PC-3 (cell line): ENCODE data around the gene PLXNA4. TPM values are rescaled to one million over a fixed set of nuclear protein-coding genes. Genes with fewer than 3 reads are reported as not detected.

Experiments used
- ATAC-seq: fragments of 200-7000 bp; cut with Tn5 transposase; 2 replicates; pipeline ENCODE4 v1.9.1; 2020; ENCODE audit warnings: mild to moderate bottlenecking, moderate library complexity
- BruUV-seq: library from RNA; stranded (reverse); fragments of 400-500 nt; replicated peaks from 2 replicates; lab custom pipeline; 2021; lab: Mats Ljungman, UMichigan
- CTCF ChIA-PET: fragments of 300-600 bp; sonication (Branson Sonifier 250); formaldehyde crosslinking; loops from one replicate; lab custom pipeline; 2022; ENCODE audit warnings: antibody characterized with exemption; lab: Charles Lee
- POLR2A ChIA-PET: fragments of 300-600 bp; sonication (Branson Sonifier 250); formaldehyde crosslinking; loops from one replicate; lab custom pipeline; 2022; ENCODE audit warnings: antibody characterized with exemption; ENCODE audit not compliant: unreplicated experiment; lab: Charles Lee
- DNase-seq: peaks from one replicate; pipeline ENCODE4 v3.0.0-alpha.2; 2015
- H2AFZ ChIP-seq: fragments of 300-600 bp; sonication (generic); 2 replicates; pipeline ENCODE4 v1.6.0; 2016; ENCODE audit warnings: antibody characterized with exemption, low read length
- H3F3A ChIP-seq: fragments of 300-600 bp; sonication (generic); one replicate; pipeline ENCODE4 v1.6.0; 2017; ENCODE audit warnings: antibody characterized with exemption, low read length, control low read depth, mild to moderate bottlenecking; ENCODE audit not compliant: unreplicated experiment
- H3K27ac ChIP-seq: fragments of 300-600 bp; sonication (generic); 2 replicates; pipeline ENCODE4 v1.5.1; 2016; ENCODE audit warnings: mild to moderate bottlenecking, low read length
- H3K27me3 ChIP-seq: fragments of 300-600 bp; sonication (generic); 2 replicates; pipeline ENCODE4 v1.6.1; 2016; ENCODE audit warnings: low read length, mixed read lengths
- H3K36me3 ChIP-seq: fragments of 300-600 bp; sonication (generic); 2 replicates; pipeline ENCODE4 v1.6.1; 2016; ENCODE audit warnings: low read depth, mixed run types, low read length, mixed read lengths
- H3K4me1 ChIP-seq: fragments of 300-600 bp; sonication (generic); 2 replicates; pipeline ENCODE4 v1.5.1; 2016; ENCODE audit warnings: low read length; ENCODE audit not compliant: insufficient read depth
- H3K4me2 ChIP-seq: fragments of 300-600 bp; sonication (generic); 2 replicates; pipeline ENCODE4 v1.6.0; 2016; ENCODE audit warnings: low read length
- H3K4me3 ChIP-seq: fragments of 300-600 bp; sonication (generic); 2 replicates; pipeline ENCODE4 v1.5.1; 2016; ENCODE audit warnings: mild to moderate bottlenecking, low read length, mixed read lengths
- H3K79me2 ChIP-seq: fragments of 300-600 bp; sonication (generic); 2 replicates; pipeline ENCODE4 v1.6.1; 2017; ENCODE audit warnings: low read length, mixed read lengths
- H3K9ac ChIP-seq: fragments of 300-600 bp; sonication (generic); 2 replicates; pipeline ENCODE4 v1.6.0; 2016; ENCODE audit warnings: mild to moderate bottlenecking, low read length
- H3K9me2 ChIP-seq: fragments of 300-600 bp; sonication (generic); replicated peaks from 2 replicates; pipeline ENCODE4 v1.6.1; 2016; ENCODE audit warnings: mixed run types, low read length, mixed read lengths
- H3K9me3 ChIP-seq: fragments of 300-600 bp; sonication (generic); 2 replicates; pipeline ENCODE4 v1.6.1; 2016; ENCODE audit warnings: low read length, mixed read lengths
- H4K20me1 ChIP-seq: fragments of 300-600 bp; sonication (generic); 2 replicates; pipeline ENCODE4 v1.6.1; 2016; ENCODE audit warnings: low read length, mixed read lengths
- CTCF ChIP-seq: fragments of 300-600 bp; sonication (generic); conservative IDR thresholded peaks from 2 replicates; pipeline ENCODE4 v1.5.1; 2017; ENCODE audit warnings: antibody characterized with exemption, low read depth, mild to moderate bottlenecking, low read length
- EZH2 ChIP-seq: fragments of 300-600 bp; sonication (generic); IDR thresholded peaks from one replicate; pipeline ENCODE4 v1.6.1; 2017; ENCODE audit warnings: antibody characterized with exemption, mild to moderate bottlenecking, low read length; ENCODE audit not compliant: unreplicated experiment
- EZH2phosphoT487 ChIP-seq: fragments of 300-600 bp; sonication (generic); IDR thresholded peaks from 2 replicates; pipeline ENCODE4 v1.6.1; 2018; ENCODE audit warnings: mild to moderate bottlenecking, antibody characterized with exemption, low read length, borderline replicate concordance
- intact Hi-C: fragments of 100-400 bp; cut with micrococcal nuclease; formaldehyde crosslinking; loops from 2 replicates; pipeline ENCODE4 v1.9.0; 2023
- total RNA-seq: library from RNA; depleted of rRNA; stranded (reverse); fragments of >200 nt; gene quantifications from 2 replicates; pipeline ENCODE4 v1.2.3, GENCODE V29; 2014

Gene PLXNA4
- total RNA-seq, 1 experiment from 2014 or later, result 1.2 TPM

- H3K9ac ChIP-seq, result no peak overlapping the region
- DNase-seq (no peak), ATAC-seq (no peak)
- H3K27me3 ChIP-seq, result no peaks in the 10 kb centered on the region
- H3K4me2 ChIP-seq, result no peak overlapping the region
- H3F3A ChIP-seq, result no peaks in the 10 kb centered on the region
- H3K9me2 ChIP-seq, result no peaks in the 10 kb centered on the region
- no peaks in the 10 kb centered on the region for H3K79me2 ChIP-seq
- CTCF ChIA-PET, result no interaction called here
- no peak overlapping the region for H3K4me3 ChIP-seq
- POLR2A ChIA-PET, result no interaction called here
- H3K4me1 ChIP-seq, result peaks cover 3% of the 10 kb centered on the region; the same call in 1 of the 2 replicates
- H3K36me3 ChIP-seq, result no peaks in the 10 kb centered on the region
- H3K9me3 ChIP-seq, result no peaks in the 10 kb centered on the region
- intact Hi-C loops, result no loop called here
- H3K27ac ChIP-seq, result no peak overlapping the region
- H4K20me1 ChIP-seq, result no peaks in the 10 kb centered on the region
- H2AFZ ChIP-seq, result no peak overlapping the region
- BruUV-seq, result no TSS peak
- TF ChIP-seq EZH2phosphoT487 (no peak), CTCF (no peak), EZH2 (no peak)
These were observed 80.3 kb downstream of the PLXNA4 start for GRCh38 chr7:132495936-132496335.

GRCh38 chr7:132494474-132494873 is 81.8 kb downstream of the PLXNA4 start:
- no TSS peak for BruUV-seq
- Histone ChIP-seq H3K9me3 (no peaks in the 10 kb centered on the region), H3F3A (no peaks in the 10 kb centered on the region), H3K27me3 (no peaks in the 10 kb centered on the region), H3K4me2 (no peak overlapping the region), H4K20me1 (no peaks in the 10 kb centered on the region), H3K4me3 (no peak overlapping the region), H3K9ac (no peak overlapping the region), H3K4me1 (peaks cover 3% of the 10 kb centered on the region; the same call in 1 of the 2 replicates), H3K27ac (no peak overlapping the region), H2AFZ (no peak overlapping the region), H3K36me3 (no peaks in the 10 kb centered on the region), H3K9me2 (no peaks in the 10 kb centered on the region), H3K79me2 (no peaks in the 10 kb centered on the region)
- CTCF ChIA-PET, result no interaction called here
- ATAC-seq, result no peak
- intact Hi-C loops, result no loop called here
- no peak for TF ChIP-seq EZH2
- TF ChIP-seq EZH2phosphoT487, result no peak
- no peak for TF ChIP-seq CTCF
- POLR2A ChIA-PET, result no interaction called here
- no peak for DNase-seq

GRCh38 chr7:132492823-132493445 is 83.3 kb downstream of the PLXNA4 start:
- H3K27me3 ChIP-seq, result no peaks in the 10 kb centered on the region
- no peaks in the 10 kb centered on the region for H3K9me3 ChIP-seq
- no peak for DNase-seq
- H4K20me1 ChIP-seq, result no peaks in the 10 kb centered on the region
- H3K27ac ChIP-seq, result no peak overlapping the region
- no peak for TF ChIP-seq EZH2phosphoT487
- TF ChIP-seq CTCF, result no peak
- no peak for TF ChIP-seq EZH2
- ChIA-PET CTCF (no interaction called here), POLR2A (no interaction called here)
- no peaks in the 10 kb centered on the region for H3F3A ChIP-seq
- no peaks in the 10 kb centered on the region for H3K79me2 ChIP-seq
- intact Hi-C loops, result no loop called here
- H3K36me3 ChIP-seq, result no peaks in the 10 kb centered on the region
- H3K4me1 ChIP-seq, result peaks cover 3% of the 10 kb centered on the region; the same call in 1 of the 2 replicates
- no peak overlapping the region for H2AFZ ChIP-seq
- no peak overlapping the region for H3K4me3 ChIP-seq
- no peaks in the 10 kb centered on the region for H3K9me2 ChIP-seq
- H3K4me2 ChIP-seq, result no peak overlapping the region
- H3K9ac ChIP-seq, result no peak overlapping the region
- ATAC-seq, result peak; percentile 40; the same call in 1 of the 2 replicates
- no TSS peak for BruUV-seq
